ENCODE results near the gene UFD1.
A peak's percentile ranks its signal among the peaks of the same experiment; 100 is the strongest.

The UFD1 gene

DNA sequence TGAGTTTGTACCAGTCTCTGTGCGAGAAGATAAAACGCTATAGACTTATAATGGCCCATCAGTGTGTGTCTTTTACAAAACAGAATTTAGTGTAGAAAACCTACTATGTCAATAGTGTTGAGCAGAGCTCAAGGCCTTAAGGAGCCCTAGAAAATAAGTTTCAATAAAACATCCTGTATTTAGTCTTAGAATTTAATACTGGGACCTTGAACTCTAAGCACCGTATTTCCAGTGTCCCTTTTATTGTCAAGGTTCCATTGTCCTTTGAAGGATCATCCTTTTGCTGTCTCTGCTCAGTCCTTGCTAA, 17.3 kb upstream of the UFD1 start:
- no peak for DNase-seq (ENCODE audit: low read depth)

DNA sequence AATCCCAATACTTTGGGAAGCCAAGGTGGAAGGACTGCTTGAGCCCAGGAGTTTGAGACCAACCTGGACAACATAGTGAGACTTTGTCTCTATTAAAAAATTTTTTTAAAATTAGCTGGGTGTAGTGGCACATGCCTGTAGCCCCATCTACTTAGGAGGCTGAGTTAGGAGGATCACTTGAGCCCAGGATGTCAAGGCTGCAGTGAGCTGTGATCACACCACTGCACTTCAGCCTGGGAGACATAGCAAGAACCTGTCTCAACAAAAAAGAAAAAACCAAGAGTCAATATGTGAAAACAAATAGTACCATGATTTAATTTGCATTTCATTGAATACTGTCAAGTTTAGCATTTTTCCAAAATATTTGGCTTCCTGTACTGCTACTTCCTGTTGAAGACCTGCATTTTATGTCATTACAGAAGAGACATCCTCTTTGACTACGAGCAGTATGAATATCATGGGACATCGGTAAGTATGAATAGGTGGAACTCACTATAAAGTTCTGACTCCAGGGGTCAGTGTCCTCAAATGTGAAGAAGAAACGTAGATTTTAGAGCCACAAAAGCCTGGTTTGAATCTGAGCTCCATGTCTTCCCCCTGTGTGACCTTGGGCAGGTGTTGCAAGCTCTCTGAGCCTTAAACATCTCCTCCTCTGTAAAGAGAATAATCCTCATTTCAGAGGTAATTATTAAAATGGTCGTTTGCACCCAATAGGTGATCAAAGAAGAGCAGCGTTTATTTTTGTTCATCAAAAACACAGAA, 16.8 kb upstream of the UFD1 start:
- peak; percentile 50 for DNase-seq (ENCODE audit: low read depth)

DNA sequence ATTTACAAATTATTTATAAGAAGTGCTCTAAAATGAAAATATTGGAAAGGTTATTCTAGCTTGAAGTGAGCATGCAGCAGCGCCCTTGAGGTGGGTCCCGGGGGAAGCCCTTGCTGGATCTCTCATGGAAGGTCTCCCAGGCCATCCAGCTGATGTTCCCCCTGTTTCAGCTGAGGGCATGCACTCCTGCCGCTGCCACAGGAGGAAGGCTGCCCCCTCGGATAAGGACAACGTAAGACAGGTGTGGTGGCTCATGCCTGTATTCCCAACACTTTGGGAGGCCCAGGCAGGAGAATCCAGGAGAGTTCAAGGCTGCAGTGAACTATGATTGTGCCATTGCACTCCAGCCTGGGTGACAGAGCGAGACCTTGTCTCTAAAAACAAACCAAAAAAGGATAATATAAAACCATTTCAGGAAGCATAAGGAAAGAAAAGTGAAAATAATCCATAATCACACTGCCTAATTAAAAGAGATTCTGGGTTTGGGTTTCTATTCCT, 15.7 kb upstream of the UFD1 start:
- no peak for DNase-seq (ENCODE audit: low read depth)

DNA sequence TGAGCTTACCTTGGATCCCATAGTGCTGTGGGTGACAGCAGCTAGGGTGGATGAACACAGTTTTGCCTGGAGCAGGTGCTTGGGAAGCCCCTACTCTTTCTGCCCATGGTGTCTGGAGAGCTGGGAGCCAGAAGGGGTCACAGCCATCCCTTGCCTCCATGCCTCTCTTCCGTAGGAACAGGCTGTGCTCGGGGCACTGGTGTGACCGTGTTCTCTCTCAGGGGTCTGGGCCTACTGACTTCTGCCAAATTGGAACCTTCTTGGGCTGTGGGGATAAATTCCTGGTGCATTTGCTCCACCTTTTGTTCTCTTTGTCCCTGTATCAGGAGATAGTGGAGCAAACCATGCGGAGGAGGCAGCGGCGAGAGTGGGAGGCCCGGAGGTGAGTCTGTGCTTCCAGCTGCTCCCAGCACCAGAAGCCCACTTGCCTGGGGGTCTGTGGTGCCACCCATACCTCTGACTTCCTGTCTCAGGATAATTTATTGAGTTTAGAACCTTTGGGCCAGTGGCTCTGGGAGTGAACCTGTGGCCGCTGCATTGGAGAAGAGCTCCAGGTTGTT, 15.1 kb upstream of the UFD1 start:
- DNase-seq (ENCODE audit: low read depth), result no peak

DNA sequence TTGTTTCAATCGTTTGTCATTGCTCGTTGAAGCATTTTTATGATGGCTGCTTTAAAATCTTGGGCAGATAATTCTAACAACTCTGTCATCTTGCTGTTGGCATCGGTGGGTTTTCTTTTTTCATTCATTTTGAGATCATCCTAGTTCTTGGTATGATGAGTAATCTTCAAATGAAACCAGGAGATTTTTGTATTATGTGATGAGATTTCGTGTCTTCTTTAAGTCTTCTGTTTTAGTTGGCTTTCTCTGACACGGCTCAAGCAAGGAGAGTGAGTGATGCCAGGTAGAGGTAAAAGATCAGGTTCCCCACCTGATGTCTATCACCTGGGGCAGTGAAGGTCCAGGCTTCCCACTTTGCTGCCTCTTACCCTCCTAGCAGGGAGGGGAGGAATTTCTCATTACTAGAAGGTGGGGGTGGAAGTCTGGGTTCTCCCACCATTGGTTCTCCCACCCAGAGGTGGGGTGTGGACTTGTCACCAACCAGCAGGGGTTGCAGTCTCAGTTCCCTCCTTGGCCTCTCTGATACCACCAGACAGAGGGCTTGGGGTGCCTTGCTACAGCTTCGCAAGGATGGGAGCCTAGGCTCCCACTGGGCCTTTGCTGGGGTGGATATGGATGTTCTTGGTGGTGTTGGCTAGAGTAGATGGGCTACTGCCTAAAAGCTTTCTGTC, 13.6 kb upstream of the UFD1 start:
- DNase-seq (ENCODE audit: low read depth), result no peak

DNA sequence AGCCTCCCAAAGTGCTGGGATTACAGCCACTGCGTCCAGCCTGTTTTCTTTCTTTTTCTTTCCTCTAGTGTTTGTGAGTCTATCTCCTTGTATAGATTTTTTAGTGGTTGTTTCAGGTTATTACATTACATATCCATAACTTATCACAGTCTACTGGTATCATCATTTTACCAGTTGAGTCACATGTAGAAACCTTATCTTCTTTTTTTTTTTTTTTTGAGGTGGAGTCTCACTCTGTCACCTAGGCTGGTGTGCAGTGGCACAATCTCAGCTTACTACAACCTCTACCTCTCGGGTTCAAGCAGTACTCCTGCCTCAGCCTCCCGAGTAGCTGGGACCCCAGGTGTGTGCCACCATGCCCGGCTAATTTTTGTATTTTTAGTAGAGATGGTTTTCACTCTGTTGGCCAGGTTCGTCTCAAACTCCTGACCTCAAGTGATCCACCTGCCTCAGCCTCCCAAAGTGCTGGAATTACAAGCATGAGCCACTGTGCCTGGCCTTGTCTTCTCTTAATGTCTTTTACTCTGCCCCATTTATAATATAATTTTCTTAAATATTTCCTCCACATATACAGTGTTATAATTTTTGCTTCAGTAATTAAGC, 11.7 kb upstream of the UFD1 start:
- DNase-seq (ENCODE audit: low read depth), result no peak

DNA sequence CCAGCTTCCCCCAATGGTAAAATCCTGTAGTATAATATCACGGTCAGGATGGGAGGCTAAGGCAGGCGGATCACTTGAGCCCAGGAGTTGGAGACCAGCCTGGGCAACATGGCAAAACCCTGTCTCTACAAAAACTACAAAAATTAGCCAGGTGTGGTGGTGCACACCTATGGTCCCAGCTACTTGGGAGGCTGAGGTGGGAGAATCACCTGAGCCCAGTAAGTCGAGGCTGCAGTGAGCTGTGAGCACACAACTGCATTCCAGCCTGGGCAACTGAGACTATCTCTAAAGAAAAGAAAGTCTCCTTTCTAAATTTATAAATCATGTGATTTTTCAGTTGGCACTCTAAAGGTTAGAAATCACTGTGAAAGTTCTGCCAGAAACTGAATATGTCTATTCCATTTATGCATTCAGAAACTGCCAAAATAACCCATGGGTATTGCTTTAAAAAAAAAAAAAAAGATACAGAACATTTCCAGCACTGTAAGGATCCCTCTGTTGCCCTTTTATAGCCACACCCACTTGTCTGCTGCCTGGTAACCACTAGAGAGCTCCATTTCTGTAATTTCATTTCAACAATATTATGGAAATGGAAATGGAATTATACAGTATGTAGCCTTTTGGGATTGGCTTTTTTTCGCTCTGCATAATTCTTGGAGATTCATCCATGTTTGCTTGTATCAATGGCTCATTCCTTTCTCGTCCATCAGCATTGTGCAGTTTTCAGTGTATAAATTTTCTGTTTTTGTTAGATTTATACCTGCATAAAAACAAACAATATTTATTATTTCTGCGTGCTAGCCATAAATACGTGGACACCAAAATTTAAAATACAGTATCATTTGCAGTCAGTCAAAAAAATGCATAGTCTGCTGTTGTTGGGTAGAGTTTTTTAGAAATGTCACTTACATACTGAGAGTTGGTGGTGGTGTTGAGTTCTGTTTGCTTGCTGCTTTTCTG, 10.2 kb upstream of the UFD1 start:
- peak; percentile 45 for DNase-seq (ENCODE audit: low read depth)

DNA sequence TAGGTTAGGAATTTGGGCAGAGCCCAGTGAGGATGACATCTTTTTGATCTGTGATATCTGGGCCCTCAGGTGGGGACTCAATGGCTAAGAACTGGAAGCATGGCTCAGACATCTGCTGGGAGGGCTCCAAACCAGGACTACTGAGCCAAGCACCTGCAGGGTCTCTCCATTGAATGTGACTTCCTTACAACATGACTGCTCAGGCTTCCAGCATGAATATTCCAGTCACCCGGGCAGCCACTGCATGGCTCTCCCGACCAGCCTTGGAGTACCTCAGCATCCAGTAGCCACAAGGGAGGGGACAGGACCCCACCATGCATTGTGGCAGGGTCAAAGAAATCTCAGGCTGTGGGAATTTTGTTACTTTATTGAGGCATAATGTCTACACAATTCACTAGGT, 9.3 kb upstream of the UFD1 start:
- no peak for DNase-seq (ENCODE audit: low read depth)

DNA sequence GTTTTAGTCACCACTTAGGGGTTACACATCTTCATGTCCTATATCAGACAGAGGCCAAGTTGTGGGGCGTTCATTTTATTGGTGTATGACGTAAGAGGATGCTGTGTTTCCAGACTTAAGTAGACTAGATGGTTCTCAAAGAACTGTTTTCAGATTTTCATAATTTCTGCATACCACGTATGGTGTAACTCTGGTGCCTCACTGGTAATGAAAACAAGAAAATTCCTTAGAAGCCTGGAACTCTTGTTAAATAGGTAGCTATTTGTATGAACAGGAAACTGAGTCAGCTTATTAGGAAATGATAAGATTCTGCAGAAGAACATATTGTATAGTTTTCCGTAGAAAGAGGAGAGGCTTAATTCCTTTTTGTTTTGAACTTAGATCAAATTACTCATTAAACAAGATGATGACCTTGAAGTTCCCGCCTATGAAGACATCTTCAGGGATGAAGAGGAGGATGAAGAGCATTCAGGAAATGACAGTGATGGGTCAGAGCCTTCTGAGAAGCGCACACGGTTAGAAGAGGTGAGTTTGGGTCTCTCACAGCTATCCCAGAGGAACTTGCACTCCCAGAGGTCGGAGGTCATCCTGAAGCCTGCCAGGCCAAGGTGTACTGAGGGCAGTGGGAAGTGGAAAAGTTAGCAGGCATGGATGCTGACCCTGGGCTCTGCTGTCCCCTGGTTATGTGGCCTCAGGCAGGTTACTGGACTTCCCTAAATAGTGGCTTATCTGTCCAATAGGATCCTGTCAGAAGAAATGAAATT, 4.7 kb upstream of the UFD1 start:
- peak; percentile 98 for DNase-seq (ENCODE audit: low read depth)

DNA sequence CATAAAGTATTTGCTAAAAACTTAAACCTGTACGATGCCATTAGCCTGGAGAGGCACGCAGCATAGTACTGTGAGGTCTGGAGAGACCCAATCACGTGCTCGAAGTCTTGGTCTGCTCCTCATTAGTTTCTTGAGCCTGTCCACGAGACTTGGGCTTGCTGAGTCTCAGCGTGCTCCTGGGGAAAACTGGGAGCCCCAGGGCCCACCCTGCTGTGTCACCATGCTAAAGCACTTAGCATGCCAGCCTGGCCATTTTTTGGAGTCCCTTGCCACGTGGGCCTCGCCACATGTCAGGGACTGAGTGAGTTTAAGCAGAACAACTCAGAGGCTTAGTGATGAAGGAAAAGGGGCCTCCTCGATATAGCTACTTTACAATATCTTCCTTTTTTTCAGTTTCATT, 3.3 kb upstream of the UFD1 start:
- no peak for DNase-seq (ENCODE audit: low read depth)

DNA sequence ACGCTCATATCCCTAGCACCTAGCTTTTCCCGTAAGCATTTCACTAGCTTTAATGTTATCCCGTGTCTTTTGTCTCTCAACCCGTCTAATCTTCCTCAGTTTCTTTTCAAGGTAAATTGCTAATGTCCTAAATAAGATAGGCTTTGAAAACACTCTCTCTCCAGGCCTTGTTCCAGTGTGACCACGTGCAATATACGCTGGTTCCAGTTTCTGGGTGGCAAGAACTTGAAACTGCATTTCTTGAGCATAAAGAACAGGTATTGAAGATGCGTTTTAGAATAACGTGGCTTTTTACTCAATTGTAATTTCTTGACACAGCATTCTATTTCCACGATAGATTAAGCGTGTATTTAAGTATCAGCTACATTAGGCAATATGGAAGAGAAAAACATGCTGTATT, 1.8 kb upstream of the UFD1 start:
- no peak for DNase-seq (ENCODE audit: low read depth)

DNA sequence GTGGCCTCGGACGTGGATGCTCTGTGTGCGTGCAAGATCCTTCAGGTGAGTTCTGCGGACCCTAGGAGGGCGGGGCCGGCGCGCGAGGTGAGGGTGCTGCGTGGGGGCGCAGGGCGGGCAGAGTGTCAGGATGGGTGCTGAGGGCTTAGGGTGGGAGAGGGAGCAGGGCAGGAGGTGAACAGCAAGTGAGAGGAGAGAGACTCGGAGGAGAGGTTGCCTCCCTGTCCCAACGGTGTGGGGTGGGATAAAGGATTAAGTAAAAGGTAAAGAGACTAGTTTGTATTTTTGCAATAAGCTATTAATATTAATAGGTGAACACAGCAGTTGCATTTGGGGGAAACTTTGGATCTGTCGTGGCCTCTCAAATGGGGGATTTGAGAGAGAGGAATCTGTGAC, 1.2 kb upstream of the UFD1 start:
- DNase-seq (ENCODE audit: low read depth), result no peak

DNA sequence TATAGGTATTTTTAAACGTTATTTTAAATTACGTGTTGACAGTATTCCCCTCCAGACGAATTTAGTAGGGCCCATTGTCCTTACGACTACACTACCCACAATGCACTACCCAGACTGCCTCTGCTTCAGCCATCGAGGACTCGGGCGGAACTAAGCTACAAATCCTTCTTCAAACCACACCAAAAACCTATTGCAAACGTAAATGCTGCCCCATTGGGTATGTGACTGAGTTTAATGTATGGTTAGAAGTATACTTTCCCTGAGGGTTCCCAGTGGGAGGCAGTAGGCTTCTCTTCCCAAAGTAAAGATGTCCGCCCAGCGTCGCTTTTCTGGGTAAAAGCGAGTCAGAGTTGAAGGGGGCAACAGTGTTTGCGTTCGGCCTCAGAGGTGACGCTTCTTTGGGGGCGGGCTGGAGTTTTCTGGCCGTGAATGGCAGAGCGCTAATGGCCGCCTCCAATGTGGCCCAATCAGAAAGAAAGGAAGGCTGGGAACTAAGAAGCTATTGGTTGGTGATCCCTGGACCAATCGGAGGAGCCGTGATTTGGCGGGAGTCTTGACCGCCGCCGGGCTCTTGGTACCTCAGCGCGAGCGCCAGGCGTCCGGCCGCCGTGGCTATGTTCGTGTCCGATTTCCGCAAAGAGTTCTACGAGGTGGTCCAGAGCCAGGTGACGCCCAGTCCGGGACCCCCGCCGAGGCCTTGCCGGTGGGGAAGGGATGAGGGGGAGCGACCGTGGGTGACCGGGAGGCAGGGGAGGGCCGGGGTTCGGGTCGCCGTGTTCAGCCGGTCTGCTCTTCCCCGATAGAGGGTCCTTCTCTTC, 571 bp upstream of the UFD1 start, which contains the start of gene CDC45:
TSS of gene CDC45 (plus strand) at position 566 of the 818 bp plus-strand sequence. CDS start at position 615, 49 bp downstream.
- DNase-seq (ENCODE audit: low read depth), result peak; percentile 99

DNA sequence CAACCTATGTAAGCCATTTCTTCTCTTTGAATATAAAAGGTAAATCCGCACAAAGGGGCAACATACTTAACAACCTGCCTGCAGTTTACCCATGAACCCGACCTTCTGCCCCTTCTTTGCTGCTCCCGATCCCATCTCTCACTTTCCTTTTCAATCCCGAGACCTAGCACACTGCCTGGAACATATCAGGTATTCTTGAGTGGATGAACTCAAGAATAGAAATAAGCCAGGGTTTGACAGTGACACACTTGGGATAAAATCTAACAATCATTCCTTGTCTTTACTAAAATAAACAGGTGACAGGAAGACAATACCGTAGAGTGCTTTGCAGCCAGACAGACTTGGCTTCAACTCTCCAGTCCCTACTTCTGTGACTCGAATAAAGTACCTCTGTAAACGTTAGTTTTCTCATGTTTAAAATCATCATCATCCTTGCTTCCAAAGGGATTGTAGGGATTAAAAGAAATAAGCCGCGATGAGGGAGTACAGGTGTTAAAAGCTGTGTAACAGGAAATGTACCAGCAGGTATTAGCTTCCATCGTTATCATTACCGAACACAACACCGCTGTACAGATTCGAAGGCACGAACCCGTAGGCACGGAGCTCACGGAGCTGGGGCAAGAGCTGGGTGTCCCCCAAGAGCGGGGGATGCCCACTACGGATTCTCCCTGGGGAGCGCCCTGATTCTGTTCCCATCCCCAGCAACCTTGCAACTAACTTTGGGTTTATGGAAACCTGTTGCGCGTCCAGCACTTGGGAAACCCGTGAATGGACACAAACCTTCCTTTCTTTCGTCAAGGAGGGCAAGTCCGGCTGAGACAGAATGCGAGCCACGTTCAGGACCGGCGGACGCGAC, 720 bp downstream of the UFD1 start:
- DNase-seq (ENCODE audit: low read depth), result peak; percentile 16

DNA sequence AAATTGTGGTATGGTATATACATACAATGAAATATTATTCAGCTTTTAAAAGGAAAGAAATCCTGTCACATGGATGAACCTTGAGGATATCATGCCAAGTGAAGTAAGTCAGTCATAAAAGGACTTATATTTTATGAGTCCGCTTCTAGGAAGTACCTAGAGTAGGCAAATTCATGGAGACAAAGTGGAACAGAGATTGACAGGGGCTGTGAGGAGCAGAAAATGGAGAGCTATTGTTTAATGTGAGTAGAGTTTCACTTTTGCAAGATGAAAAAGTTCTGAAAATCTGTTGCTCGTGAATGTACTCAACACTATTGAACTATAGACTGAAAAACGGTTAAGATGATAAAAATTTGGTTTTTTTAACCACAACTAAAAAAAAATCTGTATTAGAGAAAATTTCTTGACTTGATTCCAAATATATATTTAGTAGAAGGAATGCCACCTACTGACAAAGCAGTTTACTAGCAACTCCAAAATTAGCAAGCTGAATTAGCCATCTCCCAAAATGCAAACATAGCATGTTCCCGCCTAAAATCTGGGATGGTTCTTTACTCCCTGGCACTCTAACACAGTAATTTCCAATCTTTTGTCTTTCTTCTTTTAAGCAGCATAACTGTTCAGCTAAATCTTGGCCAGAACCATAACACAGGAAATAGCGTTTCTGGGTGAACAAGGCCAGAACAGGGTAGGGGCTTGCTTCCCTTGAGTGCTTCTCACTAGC, 1.5 kb downstream of the UFD1 start:
- DNase-seq (ENCODE audit: low read depth), result no peak

DNA sequence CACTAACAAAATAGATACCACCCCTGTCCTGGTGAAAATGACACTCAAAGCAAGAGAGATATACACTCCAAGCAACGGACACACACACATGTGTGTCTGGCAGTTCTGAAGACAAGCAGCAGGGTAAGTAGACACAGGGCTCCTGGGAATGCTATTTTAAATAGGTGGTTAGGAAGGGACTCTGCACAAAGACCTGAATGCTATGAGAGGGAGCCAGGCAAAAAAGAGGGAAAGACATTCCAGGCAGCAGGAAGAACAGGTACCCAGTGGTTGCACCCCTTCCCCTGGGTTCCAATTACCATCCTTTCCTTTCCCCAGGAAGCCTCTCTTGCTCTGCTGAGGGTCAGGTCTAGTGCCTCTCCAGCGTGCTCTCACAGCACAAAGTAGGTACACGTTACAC, 3.0 kb downstream of the UFD1 start:
- DNase-seq (ENCODE audit: low read depth), result no peak

DNA sequence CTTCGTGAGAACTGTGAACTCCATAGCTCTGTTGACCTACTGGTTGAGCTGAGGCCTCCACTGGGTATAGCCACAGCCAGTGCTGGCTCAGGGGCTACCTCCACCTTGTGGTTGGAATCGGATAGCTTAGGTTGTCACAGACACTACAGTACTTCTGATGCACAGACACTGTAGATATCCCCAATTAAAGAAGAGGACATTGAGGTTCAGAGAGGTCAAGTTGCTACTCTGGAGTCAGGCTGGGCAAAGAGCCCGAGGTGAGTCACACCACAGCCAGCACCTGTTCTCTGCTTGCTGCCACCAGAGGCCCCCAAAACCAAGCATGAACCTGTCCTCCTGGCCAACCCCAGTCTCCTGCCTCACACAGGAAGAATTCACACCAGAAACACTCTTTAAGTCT, 5.4 kb downstream of the UFD1 start:
- peak; percentile 28 for DNase-seq (ENCODE audit: low read depth)

DNA sequence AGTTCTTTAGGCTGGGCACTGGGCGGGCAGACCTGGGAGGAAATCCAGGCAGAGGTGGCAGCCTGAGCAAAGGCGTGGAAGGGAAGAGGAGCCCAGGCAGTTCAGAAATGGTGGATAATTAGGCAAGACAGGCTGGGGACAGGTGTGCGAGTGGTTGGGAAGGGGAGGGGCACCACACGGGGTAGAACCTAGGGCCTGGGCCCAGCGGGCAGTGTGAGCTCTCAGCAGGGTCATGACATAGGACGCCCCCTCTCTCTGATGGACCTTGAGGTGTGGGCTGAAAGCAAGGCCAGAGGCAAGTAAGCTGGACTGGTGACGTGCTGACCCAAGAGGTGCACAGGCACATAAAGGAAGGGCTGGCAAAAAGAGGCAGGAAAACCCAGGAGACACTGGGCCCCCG, 6.8 kb downstream of the UFD1 start:
- DNase-seq (ENCODE audit: low read depth), result no peak

DNA sequence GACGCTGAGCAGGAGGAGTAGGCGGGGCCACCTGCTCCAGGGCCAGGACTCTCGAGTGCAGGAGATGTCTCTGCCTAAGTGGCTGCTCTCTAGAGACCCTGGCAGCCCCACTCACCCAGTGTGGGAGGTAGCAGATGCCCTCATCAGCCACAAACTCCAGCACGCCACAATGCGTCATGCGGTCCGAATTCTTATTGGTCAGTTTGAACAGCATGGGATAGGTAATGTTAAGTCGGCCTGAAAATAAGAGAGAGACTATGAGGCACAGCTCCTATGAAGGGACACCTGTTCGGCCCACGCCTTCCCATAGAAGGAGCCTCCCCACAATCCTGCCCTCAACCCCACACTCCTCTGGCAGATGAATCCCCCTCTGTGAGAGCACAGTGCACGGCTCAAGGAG, 7.4 kb downstream of the UFD1 start:
- no peak for DNase-seq (ENCODE audit: low read depth)
